IPS-11a (cell line): ENCODE data around the gene PPM1L.
"Not testable (repeated sequence)": the region's sequence is repeated elsewhere in the genome, so short reads cannot be mapped to it uniquely, and the experiment has no call there.

Experiments
- H3K4me3 ChIP-seq: one replicate; pipeline ENCODE4 v1.5.1; 2013; ENCODE audit warnings: low read depth, low read length, control low read depth

PPM1L gene

DNA sequence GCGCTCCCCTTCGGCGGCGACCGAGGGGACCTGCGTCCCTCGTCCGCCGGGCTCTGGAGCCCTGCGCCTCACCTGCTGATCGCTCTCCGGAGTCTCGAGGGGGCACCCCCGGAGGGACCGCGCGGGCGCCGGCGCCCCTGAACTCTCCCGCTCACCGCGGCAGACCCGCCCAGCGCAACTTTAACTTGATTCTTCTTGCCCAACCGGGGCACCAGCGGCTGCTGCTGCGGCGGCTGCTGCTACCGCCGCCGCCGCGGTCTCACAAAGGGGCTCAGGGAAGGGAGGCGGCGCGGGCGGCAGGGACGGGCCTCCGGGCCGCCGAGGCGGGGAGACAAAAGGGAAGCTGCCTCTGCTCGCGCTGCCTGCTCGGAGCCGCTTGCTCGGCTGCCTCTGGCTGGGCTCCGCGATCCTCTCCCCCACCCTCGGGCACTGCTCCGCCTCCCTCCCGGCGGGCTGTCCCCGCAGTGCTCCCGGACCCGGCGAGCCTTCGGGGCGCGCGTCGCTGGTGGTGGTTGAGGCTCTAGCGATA lies at the start of gene PPM1L:
PPM1L (plus strand) TSS at position 456 of the 529 bp plus-strand sequence.
- H3K4me3 ChIP-seq, result peak within 1 kb of the TSS; percentile 70

GRCh38 chr3:160707187-160707794 lies 48.7 kb upstream of the PPM1L start:
- H3K4me3 ChIP-seq, result no peak overlapping the region

DNA sequence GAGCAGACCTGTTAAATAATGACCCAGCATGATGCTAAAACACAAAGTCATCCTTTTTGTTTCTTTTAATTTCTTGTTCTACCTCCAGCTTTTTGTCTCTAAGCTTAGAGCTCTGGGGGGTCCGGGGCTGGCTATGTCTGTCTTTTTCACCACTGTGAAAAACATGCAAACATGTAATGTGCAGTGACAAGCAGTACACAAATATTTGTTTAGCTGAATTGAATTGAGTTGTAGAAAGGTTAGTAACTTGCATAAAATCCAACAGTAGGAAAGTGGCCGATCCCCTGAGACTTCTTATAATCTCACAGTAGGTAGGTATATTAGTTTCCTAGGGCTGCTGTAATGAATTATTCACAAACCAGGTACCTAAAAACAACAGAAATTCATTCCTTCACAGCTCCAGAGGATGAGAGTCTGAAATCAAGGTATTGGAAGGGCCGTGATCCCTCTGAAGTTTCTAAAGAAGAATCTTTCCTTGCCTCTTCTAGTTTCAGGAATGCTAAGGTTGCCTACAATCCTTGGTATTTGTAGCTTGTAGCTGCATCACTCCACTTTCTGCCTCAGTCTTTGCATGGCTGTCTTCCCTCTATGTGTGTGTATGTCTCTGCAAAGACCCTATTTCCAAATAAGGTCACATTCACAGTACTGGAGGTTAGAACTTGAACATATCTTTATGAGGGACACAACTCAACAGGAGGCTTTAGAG lies 46.4 kb upstream of the PPM1L start:
- H3K4me3 ChIP-seq, result no peak overlapping the region

DNA sequence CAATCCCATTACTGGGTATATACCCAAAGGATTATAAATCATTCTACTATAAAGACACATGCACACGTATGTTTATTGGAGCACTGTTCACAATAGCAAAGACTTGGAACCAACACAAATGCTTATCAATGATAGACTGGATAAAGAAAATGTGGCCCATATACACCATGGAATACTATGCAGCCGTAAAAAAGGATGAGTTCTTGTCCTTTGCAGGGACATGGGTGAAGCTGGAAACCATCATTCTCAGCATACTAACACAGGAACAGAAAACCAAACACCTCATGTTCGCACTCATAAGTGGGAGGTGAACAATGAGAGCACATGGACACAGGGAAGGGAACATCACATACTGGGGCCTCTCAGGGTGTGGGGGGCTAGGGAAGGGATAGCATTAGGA lies 42.9 kb upstream of the PPM1L start:
- H3K4me3 ChIP-seq, result not testable (repeated sequence)

- H3K4me3 ChIP-seq, result no peak overlapping the region
Observed at GRCh38 chr3:160719710-160720109, 36.3 kb upstream of the PPM1L start.

DNA sequence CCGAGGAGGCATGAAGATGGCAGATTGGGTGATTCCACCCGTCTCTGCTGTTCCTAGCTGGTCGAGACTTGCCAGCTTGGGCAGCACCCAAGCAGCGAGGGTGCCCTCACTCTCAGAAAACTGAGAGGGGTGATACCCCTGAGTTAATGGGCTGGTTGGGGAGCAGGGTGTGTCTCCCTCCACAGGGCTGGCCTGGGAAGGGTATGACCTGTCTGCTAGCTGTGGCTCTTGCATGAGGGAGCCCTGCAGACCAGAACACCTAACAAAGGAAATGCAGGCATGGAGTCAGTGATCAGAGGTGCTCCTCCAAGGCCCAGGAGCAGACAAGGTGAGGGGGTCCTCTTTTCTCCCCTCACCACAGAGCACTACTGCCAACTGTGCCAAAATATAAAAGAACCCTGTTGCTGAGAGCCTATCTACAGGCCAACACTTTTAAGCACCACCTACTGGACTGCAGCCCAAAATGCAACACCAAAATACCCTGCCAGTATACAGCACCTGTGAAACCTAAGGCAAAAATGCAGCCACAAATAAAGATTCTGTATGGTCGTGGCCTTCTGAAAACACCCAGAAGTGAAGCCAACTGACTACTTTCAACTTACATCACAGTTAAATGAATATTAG lies 35.8 kb upstream of the PPM1L start:
- no peak overlapping the region for H3K4me3 ChIP-seq

GRCh38 chr3:160722331-160722730 lies 33.7 kb upstream of the PPM1L start:
- no peak overlapping the region for H3K4me3 ChIP-seq

DNA sequence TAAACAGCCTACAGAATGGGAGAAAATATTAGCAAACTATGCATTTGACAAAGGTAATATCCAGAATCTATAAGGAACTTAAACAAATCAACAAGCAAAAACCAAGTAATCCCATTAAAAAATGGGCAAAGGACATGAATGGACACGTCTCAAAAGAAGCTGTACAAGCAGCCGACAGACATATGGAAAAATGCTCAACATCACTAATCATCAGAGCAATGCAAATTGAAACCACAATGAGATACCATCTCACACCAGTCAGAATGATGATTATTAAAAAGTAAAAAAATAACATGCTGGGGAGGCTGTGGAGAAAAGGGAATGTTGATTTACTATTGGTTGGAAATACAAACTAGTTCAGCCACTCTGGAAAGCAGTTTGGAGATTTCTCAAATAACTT lies 30.7 kb upstream of the PPM1L start:
- H3K4me3 ChIP-seq, result no peak overlapping the region

GRCh38 chr3:160735826-160736225 lies 20.2 kb upstream of the PPM1L start:
- H3K4me3 ChIP-seq, result no peak overlapping the region

GRCh38 chr3:160738048-160738447 lies 18.0 kb upstream of the PPM1L start:
- H3K4me3 ChIP-seq, result no peak overlapping the region

DNA sequence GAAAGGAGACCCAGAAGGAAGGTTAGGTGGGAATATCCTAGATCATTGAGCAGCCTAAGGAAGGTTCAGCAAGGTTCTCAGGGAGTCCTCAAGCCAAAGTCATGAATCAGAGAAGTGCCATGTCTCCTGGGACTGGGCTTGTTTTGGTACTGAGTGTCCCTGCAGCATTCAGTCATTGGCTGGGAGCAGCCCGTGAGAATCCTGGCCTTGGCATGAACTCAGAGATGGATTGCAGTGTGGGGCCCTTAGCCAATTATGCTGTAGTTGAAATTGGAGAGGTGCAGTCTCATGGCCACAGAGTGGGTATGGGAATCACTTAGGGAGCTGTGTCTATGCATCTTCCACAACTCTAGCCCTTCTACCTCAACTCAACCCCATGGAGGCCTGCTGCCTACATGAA lies 17.0 kb upstream of the PPM1L start:
- H3K4me3 ChIP-seq, result no peak overlapping the region

GRCh38 chr3:160746976-160747375 lies 9.1 kb upstream of the PPM1L start:
- no peak overlapping the region for H3K4me3 ChIP-seq

DNA sequence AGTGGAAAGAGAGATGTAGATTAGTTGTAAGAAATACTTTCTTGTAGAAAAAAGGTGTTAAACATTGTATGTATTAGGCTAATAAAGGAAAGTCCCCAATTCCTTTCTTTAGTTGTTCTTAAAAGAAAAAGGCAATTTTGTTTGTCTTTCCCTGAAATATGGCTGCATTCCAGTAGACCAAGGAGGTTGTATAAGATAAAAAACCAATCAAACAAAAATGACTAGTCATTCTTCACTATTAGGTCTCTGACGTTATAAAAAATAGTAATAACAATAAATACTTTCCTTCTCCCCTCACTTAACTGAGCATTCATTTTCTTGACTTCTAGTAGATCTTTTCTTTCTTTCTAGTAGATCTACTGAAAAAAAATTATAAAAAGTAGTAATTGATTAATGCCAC lies 8.6 kb upstream of the PPM1L start:
- no peak overlapping the region for H3K4me3 ChIP-seq

GRCh38 chr3:160748231-160748630 lies 7.8 kb upstream of the PPM1L start:
- H3K4me3 ChIP-seq, result no peak overlapping the region

DNA sequence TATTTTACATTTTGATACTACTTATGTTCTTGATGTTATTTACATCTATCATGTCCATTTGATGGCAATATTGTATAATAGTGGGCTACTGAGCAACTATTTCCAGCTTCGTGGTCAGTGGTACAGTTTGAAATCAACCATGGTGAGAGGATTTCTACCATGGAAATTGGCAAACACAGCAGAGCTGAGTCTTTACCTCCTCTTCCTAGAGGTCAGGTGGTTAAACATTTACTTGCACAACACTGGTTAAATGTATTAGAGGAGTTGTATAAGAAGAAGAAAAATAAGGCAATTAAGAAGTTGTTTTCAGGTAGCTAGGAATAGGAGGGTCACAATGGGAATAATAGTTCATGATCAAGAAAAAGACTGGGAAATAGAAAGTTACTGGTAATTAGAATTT lies 7.2 kb upstream of the PPM1L start:
- H3K4me3 ChIP-seq, result no peak overlapping the region

GRCh38 chr3:160753953-160754352 lies 2.1 kb upstream of the PPM1L start:
- peak overlapping the region; percentile 70 for H3K4me3 ChIP-seq

DNA sequence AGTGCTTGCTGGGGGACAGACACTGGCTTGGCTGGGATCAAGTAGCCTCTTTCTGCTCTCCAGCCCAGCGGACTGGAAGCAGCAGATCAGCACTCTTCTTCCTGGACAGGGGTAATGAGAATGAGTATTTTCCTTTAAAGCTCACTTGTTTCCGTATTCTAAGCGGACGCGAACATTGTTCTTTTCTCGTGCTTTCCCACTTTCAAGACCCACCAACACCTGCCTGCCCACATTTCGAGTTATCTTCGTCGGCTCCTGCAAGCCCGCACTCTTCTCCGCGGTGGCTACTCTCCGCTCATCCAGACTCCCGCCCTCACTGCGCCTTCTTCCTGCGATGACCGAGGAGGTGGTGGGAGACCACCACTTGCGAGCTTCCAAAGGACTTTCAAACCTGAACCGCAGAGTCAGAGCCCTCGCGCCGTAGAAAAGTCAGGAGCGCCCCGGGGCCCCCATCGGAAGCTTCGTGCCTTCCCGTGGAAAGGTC lies 1.6 kb upstream of the PPM1L start:
- peak overlapping the region; percentile 70 for H3K4me3 ChIP-seq

DNA sequence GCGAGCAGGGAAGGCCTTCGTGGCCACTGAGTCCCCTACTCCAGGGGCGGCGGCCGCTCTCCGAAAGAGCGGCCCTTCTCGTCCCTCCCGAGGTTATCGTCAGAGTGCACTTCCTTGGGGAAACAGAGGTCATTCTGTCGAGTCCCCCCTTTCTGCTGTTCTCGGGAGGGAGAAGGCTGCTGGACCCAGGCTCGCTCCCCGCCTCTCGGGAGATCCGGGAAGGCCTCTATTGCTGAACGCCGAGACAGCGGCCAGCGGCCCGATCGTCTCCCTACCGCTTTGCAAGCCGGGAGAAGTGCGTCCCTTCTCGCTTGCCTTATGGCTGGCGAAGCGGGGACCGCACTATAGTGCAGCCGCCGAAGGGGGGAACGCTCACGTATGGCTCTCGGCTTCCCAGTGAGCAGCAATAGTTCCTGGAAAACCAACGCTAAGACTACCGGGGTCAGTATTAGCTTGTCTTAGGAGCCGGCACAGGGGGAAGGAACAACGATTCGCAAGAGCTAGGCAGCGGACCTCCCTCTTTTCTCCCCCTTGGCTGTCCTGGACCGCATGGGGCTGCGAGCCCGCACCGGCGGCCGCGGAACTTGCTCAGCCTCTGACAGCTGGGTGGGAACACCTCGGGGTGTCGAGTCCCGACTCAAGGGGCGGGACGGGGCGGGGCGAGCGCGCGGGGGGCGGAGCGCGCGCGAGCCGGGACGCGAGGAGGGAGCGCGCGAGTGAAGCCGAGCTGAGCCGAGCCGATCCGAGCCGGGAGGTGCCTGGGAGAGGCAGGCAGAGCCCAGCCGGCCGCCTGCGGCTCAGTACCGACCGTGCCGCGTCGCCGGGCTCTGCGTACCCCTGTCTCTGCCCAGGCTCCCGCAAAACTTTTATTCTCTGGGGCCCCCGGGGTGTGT lies 930 bp upstream of the PPM1L start:
- peak overlapping the region; percentile 70 for H3K4me3 ChIP-seq

DNA sequence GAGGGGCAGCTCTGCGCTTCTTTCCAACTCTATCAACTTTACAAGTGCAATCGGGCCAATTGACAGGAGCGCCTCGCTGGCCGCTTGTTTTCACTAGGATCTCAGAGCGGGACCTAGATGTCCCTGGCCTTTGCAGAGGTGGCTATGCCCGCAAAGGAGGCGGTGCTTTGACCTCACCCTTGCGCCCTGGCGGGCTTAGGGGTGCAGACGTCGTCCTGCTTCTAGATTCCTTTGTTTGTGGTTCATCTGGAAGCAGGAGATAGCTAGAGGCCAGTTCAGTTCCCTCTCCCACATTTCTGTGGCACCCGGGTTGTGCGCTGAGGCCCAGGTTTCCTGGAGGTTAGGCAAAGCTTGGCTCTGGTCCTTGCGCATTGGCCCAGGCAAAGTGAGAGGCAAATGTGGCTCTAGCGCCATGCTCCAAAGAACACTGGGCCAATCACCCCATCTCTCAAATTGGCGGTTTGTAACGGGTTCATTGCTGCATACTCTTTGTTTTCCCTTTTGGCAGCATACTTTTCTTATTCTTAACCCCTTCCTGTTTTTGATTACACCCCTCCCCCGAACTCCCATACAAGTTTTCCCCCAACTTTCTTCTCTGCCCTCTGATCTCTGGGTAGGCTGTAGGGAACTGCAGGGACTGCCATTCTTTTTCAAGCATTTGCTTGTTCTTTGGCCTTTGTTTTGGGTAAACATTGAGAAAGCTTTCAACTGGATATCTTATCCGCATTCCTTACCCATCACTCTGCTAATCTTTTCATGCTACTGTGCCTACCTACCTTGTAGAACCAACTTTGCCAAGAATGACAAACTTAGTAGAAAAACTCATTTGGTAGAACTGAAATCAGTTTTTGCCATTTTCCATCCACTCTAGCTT lies 1.4 kb downstream of the PPM1L start:
- H3K4me3 ChIP-seq, result peak overlapping the region; percentile 70
